LNCaP clone FGC (cell line): ENCODE results near the gene KDM7A.

Source experiments
- DNase-seq: peaks from one replicate; pipeline ENCODE4 v3.0.0-alpha.2; 2011; ENCODE audit warnings: low read depth
- H3K4me3 ChIP-seq: 2 replicates; pipeline ENCODE4 v1.5.1; 2011; ENCODE audit warnings: mild to moderate bottlenecking, low read depth, low read length, control low read depth
- TF ChIP-seq, protein P1 (sequence below): IDR thresholded peaks from 2 replicates; pipeline ENCODE4 v1.5.1; 2012; ENCODE audit warnings: mild to moderate bottlenecking; ENCODE audit not compliant: control insufficient read depth, insufficient read depth; ENCODE audit errors: extremely low read depth

KDM7A gene

DNA sequence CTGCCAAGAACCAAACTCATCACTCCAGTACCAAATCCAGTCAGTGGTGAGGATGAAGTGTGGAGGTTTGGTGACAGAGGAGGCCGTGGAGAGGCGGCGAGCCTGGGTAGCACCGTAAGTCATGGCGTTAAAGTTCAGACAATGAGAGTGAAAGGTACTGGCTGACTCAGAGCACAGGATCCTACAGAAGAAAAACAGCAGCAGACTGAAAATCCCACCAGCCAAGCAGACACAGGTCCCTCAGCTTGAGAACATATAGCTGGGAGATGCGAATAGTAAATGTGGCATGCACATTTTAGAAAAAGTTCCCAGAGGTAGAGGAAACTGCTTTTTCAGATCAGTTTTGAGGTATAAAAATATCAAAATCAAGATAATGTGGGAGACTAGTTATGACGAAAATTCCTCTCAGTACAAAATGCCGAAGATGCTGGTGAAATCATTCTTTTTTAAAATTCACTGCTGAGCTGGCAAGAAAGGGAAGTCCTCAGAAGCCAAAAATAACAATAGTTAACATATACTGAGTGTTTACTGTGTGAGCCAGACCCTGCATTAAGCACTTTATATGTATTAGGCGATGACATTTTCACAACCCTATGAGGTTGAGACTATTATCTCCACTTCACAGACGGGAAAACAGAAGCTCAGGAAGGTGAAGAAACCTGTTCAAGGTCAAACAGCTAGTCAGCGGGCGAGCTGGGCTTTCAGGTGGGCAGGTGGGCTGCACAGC is 135.0 kb downstream of the KDM7A start:
- DNase-seq, result no peak
- H3K4me3 ChIP-seq, result no peak overlapping the region
- TF ChIP-seq, protein P1, sequence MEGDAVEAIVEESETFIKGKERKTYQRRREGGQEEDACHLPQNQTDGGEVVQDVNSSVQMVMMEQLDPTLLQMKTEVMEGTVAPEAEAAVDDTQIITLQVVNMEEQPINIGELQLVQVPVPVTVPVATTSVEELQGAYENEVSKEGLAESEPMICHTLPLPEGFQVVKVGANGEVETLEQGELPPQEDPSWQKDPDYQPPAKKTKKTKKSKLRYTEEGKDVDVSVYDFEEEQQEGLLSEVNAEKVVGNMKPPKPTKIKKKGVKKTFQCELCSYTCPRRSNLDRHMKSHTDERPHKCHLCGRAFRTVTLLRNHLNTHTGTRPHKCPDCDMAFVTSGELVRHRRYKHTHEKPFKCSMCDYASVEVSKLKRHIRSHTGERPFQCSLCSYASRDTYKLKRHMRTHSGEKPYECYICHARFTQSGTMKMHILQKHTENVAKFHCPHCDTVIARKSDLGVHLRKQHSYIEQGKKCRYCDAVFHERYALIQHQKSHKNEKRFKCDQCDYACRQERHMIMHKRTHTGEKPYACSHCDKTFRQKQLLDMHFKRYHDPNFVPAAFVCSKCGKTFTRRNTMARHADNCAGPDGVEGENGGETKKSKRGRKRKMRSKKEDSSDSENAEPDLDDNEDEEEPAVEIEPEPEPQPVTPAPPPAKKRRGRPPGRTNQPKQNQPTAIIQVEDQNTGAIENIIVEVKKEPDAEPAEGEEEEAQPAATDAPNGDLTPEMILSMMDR, result no peak

DNA sequence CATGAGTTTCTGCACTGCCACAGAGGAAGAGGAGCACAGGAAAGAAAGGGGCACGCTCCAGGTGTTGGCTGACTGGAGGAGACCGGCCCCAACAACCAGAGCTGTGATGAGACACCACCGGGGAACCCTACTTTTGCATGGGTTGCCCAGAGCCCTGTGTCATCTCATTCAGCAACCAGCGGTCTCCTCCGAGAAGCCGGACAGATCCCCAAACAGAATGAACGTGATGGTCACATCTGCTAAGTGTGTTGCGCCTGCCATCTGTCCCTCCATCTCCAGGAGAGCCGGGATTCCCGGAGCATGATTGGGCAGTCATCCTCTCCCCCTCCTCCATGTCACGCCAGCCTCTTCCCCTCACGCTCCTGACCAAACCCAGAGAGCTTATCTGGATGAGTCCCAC is 136.9 kb downstream of the KDM7A start:
- TF ChIP-seq, protein P1, result no peak
- no peak overlapping the region for H3K4me3 ChIP-seq

DNA sequence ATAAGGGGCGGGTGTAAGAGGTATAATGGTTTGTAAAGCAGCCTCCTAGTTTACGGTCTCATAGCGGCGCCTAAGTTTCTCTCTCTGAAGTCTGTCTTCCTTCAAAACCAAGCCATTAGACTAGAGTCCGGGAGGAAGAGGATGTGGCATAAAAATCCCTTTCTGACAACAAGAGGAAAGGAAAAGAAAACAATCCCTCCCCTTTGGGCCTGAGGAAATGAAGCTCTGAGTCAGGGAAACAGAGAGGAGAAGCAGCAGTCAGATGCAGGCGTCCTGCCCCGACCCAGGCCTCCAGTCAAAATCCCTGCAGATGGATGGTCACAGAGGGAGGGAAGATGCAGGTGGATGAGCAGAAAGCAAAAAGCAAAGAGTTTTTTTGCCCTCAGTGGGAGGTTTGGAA is 137.7 kb downstream of the KDM7A start:
- TF ChIP-seq, protein P1, result no peak
- H3K4me3 ChIP-seq, result no peak overlapping the region
- DNase-seq, result no peak

More for the DNA sequence above, 136.9 kb downstream of the KDM7A start:
- DNase-seq, result no peak

DNA sequence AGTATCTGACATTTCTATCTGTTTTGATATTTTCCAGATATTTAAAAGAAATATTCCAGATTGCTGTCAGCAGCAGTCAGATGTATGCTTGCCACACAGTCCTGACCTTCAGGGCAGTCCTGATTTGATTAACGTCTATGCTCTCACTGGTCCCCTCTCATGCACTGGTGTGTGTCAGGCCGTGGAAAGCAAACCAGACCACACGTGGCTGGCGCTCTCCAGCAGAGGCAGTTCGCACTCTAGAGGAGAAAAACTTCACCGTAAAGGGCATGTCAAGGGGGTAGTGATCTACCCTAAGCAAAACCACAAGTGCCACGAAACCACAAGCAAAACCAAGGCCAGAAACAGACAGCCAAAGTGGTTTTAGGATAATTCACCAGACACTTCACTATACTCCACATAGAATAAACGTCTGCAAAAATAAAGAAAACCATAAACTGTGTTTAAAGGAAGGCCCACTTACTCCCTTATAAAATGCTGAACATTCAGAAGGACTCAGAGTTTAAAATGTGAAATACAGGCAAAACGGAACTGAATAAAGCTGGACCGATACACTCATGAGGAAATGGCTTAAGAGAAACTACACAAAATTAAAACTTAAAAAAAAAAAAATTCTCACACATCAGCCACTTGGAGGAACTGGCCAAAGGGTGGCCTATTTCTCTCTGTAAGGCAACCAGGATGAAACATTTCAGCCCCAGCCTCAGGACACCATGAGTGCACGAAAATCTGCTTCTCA is 140.4 kb downstream of the KDM7A start:
- no peak for DNase-seq
- TF ChIP-seq, protein P1, result no peak
- no peak overlapping the region for H3K4me3 ChIP-seq

DNA sequence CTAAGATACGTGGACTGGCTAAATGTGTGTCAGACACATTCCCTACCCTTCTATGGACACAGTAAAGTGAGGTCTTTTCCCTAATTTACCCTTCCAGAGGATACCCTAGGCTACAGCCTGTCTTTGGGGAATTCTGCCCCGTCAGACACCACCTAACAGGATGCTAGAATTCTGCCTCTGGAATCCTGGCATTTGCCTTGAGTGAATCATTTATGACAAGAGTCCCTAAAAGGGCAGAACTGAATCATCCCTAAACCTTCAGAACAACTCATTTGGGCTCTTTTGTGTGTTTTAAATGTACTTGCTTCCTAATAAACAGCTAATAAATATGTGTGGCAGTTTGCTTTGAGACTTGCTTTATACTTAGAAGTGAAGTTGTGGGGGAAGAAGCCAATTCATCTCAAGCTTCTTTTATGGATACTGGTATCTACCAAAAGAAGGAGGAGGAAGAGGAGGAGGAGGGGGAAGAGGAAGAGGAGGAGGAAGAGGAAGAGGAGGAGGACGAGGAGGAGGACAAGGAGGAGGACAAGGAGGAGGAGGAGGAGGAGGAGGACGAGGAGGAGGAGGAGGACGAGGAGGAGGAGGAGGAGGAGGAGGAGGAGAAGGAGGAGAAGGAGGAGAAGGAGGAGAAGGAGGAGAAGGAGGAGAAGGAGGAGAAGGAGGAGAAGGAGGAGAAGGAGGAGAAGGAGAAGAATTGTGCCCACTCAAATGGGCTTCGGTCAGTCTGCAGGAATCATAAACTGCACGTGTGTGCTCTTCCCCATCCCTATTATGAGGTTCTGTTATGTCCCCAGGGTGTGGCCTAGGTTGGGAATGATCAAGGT is 141.2 kb downstream of the KDM7A start:
- TF ChIP-seq, protein P1, result no peak
- no peak overlapping the region for H3K4me3 ChIP-seq
- DNase-seq, result no peak
